Sigmoid colon (tissue), 4 donors: Measurements from ENCODE around the gene RHEX.

Source experiments
- CTCF ChIP-seq, 4 experiments: fragments of 450-650 bp in 3 of 4; fragments of 200-600 bp in 1 of 4; IDR thresholded peaks; one replicate each; pipeline ENCODE4 v1.5.1; 2016 to 2019; ENCODE audit warnings: antibody characterized with exemption in 4 of 4, mild to moderate bottlenecking in 3 of 4, moderate library complexity in 2 of 4
- EP300 ChIP-seq, 4 donors: sonication (generic); formaldehyde crosslinking; IDR thresholded peaks; one replicate each; pipeline ENCODE4 v1.6.1; 2017; ENCODE audit warnings: antibody characterized with exemption in 4 of 4

DNA sequence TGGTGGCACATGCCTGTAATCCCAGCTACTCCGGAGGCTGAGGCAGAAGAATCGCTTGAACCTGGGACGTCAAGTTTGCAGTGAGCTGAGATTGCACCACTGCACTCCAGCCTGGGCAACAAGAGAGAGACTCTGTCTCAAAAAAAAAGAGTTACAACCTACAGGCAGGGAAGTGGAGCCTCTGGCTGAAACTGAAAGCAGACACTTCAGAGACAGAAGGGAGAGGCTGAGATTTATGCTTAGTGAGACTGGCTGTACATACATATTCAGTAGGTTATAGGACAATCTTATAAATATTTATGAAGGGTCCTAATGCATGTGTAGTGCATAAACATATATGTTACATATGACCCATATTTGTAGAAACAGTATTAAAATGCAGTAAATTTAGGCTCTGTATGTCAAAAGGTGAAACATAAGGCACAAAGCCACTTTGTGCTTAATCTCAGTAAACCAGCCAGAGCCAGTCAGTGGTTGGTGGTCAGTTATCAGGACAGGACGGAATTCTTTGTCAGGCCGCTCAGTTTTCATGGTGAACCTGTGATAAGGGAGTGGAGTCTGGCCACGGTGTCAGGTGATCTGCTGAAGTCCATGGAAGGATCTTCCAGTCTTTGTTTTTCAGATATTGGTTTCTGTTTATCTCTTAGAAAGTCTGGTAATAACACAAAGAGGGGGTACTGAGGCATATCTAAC, 13.7 kb downstream of the RHEX start:
- TF ChIP-seq CTCF (IDR thresholded peaks at IDR 0.05) (no peak), EP300 (IDR thresholded peaks at IDR 0.05) (no peak)
